ENCODE results near the gene HUS1B.
"Not testable (repeated sequence)": the region's sequence is repeated elsewhere in the genome, so short reads cannot be mapped to it uniquely, and the experiment has no call there.

Gene HUS1B

DNA sequence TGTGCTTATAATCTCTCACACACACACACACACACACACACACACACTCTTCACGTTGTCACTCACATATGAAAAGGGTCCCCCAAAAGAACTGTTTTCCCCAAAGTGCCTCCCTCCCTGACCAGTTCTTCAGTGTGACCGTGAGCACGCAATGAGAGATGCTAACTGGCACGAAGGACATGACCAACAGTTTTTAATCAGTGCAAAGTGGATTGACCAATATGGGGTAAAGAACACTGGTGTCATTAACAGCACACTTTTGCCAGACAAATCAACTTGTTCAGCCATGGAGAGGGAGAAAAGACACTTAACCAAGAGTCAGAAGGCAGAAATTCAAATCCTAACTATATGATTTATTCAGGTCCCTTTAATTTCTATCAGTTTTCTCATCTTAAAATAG lies 21.0 kb upstream of the HUS1B start:
- H3K4me3 ChIP-seq (replicated peaks; ENCODE audit: low read depth, low read length): no peak overlapping the region
- no peak for DNase-seq (ENCODE audit: extremely low read depth, insufficient read length)
- no peaks in the 10 kb centered on the region for H3K27me3 ChIP-seq (replicated peaks; ENCODE audit: control insufficient read depth, insufficient read depth, low read length)
- no peaks in the 10 kb centered on the region for H3K36me3 ChIP-seq (ENCODE audit: control insufficient read depth, insufficient read depth, low read length)
- TF ChIP-seq, protein P1, sequence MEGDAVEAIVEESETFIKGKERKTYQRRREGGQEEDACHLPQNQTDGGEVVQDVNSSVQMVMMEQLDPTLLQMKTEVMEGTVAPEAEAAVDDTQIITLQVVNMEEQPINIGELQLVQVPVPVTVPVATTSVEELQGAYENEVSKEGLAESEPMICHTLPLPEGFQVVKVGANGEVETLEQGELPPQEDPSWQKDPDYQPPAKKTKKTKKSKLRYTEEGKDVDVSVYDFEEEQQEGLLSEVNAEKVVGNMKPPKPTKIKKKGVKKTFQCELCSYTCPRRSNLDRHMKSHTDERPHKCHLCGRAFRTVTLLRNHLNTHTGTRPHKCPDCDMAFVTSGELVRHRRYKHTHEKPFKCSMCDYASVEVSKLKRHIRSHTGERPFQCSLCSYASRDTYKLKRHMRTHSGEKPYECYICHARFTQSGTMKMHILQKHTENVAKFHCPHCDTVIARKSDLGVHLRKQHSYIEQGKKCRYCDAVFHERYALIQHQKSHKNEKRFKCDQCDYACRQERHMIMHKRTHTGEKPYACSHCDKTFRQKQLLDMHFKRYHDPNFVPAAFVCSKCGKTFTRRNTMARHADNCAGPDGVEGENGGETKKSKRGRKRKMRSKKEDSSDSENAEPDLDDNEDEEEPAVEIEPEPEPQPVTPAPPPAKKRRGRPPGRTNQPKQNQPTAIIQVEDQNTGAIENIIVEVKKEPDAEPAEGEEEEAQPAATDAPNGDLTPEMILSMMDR (IDR thresholded peaks at IDR 0.05; ENCODE audit: insufficient read depth, low read length, poor library complexity, severe bottlenecking): no peak

DNA sequence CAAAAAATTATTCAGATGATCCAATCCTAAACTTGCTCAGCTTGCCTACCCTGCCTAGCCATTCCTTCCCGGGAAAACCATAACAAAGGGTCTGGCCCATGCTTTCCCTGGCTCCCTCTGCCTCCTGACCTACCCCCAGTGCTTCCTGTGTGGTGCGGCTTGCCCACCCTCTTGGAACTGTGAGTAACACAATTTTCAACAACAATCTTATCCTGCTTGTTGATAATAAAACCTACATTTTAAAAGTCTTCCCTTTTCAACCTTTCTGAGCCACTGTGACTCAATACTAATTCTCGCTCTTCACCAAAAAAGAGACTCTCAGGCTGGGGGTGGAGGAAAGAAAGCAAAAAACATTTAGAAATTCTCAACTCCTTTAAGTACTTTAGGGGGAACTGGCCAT lies 18.1 kb upstream of the HUS1B start:
- Histone ChIP-seq H3K4me3 (replicated peaks; ENCODE audit: low read depth, low read length) (no peak overlapping the region), H3K27me3 (replicated peaks; ENCODE audit: control insufficient read depth, insufficient read depth, low read length) (no peaks in the 10 kb centered on the region), H3K36me3 (ENCODE audit: control insufficient read depth, insufficient read depth, low read length) (no peaks in the 10 kb centered on the region; the same call in 1 of the 2 replicates)
- TF ChIP-seq, protein P1 (IDR thresholded peaks at IDR 0.05; ENCODE audit: insufficient read depth, low read length, poor library complexity, severe bottlenecking): no peak
- no peak for DNase-seq (ENCODE audit: extremely low read depth, insufficient read length)

DNA sequence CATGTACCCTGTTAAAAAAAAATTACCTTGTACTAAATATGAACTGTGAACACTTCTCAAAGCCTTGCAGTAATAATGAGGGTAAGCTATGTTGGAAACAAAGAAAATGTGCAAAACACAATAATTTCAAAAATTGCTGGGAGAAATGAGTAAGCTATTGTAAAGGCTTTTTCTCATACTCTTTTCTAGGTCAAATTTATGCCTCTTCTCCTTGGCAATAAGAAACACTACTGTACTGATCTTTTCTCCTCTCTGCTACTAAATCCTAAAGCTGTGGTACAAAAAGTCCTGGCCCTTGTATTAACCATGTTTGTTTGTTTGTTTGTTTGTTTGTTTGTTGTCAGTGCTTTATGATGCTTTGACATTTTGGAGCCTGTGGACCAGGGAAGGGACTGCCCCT lies 17.5 kb upstream of the HUS1B start:
- Histone ChIP-seq H3K4me3 (replicated peaks; ENCODE audit: low read depth, low read length) (no peak overlapping the region), H3K36me3 (ENCODE audit: control insufficient read depth, insufficient read depth, low read length) (no peaks in the 10 kb centered on the region; the same call in 1 of the 2 replicates), H3K27me3 (replicated peaks; ENCODE audit: control insufficient read depth, insufficient read depth, low read length) (no peaks in the 10 kb centered on the region)
- TF ChIP-seq, protein P1 (IDR thresholded peaks at IDR 0.05; ENCODE audit: insufficient read depth, low read length, poor library complexity, severe bottlenecking): no peak
- no peak for DNase-seq (ENCODE audit: extremely low read depth, insufficient read length)

DNA sequence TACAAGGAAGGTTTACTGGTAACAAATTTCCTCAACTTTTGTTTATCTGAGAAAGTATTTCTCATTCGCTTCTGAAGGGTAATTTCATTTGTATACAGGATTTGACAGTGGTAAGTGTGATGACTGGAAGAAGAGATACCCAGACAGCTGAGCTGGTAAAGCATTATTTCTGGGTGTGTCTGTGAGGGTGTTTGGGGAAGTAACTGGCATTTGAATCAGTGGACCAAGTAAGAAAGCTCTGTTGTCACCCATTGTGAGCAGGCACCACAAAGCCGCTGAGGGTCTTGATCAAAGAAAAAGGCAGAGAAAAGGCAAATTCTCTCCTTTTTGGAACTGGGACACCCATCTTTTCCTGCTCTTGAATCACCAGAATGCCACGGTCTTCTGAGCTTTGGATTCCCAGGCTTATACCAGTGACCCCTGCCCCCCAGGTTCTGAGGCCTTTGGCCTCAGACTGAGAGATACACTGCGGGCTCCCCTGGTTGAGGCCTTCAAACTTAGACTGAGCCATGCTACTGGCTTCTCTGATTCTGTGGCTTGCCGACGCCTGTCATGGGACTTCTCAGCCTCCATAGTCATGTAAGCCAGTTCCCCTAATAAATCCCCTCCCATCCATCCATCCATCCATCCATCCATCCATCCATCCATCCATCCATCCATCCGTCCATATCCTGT lies 10.5 kb upstream of the HUS1B start:
- TF ChIP-seq, protein P1 (IDR thresholded peaks at IDR 0.05; ENCODE audit: insufficient read depth, low read length, poor library complexity, severe bottlenecking): no peak
- Histone ChIP-seq H3K36me3 (ENCODE audit: control insufficient read depth, insufficient read depth, low read length) (no peaks in the 10 kb centered on the region; the same call in 1 of the 2 replicates), H3K4me3 (replicated peaks; ENCODE audit: low read depth, low read length) (no peak overlapping the region), H3K27me3 (replicated peaks; ENCODE audit: control insufficient read depth, insufficient read depth, low read length) (no peaks in the 10 kb centered on the region)
- DNase-seq (ENCODE audit: extremely low read depth, insufficient read length): no peak

DNA sequence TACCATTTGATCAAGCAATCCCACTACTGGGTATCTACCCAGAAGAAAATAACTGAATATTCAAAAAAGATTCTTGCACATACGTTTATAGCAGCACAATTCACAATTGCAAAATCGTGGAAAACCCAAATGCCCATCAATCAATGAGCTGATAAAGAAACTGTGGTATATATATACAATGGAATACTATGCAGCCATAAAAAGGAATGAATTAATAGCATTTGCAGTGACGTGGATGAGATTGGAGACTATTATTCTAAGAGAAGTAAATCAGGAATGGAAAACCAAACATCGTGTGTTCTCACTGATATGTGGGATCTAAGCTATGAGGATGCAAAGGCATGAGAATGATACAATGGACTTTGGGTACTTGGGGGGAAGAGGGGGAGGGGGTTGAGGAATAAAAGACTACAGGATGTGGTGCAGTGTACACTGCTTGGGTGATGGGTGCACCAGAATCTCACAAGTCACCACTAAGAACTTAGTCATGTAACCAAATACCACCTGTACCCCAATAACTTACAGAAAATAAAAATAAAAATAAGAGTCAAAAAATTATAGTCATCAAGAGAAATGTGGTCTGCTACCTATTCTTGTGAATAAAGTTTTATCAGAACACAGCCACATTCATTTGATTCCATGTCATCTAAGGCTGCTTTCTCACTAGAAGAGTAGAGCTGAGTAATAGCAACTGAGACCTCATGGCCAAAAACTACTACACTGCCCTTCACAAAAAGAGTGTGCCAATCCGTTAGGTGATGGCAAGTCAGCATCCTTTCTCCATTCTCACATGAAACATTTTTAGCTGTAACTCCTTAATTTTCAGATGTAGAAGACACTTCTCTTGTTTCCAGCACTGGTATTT lies 8.7 kb upstream of the HUS1B start:
- no peaks in the 10 kb centered on the region for H3K27me3 ChIP-seq (replicated peaks; ENCODE audit: control insufficient read depth, insufficient read depth, low read length)
- H3K4me3 ChIP-seq (replicated peaks; ENCODE audit: low read depth, low read length): no peak overlapping the region
- H3K36me3 ChIP-seq (ENCODE audit: control insufficient read depth, insufficient read depth, low read length): no peaks in the 10 kb centered on the region; the same call in 1 of the 2 replicates
- DNase-seq (ENCODE audit: extremely low read depth, insufficient read length): no peak
- TF ChIP-seq, protein P1 (IDR thresholded peaks at IDR 0.05; ENCODE audit: insufficient read depth, low read length, poor library complexity, severe bottlenecking): no peak

DNA sequence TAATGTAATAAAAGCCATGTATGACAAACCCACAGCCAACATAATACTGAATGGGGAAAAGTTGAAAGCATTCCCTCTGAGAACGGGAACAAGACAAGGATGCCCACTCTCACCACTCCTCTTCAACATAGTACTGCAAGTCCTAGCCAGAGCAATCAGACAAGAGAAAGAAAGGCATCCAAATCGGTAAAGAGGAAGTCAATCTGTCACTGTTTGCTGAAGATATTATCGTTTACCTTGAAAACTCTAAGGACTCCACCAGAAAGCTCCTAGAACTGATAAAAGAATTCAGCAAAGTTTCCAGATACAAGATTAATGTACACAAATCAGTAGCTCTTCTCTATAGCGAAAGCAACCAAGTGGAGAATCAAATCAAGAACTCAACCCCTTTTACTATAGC lies 6.9 kb upstream of the HUS1B start:
- not testable (repeated sequence) for H3K36me3 ChIP-seq (ENCODE audit: control insufficient read depth, insufficient read depth, low read length); DNase-seq (ENCODE audit: extremely low read depth, insufficient read length); H3K4me3 ChIP-seq (replicated peaks; ENCODE audit: low read depth, low read length); H3K27me3 ChIP-seq (replicated peaks; ENCODE audit: control insufficient read depth, insufficient read depth, low read length)
